Lower leg skin (tissue), 4 donors: Measurements from ENCODE around the gene FAM170B. TPM values are rescaled to one million over a fixed set of nuclear protein-coding genes. Genes with fewer than 3 reads are reported as not detected.

Source experiments
- DNase-seq, 2 donors: peaks; one replicate each; pipeline ENCODE4 v3.0.0-alpha.2; 2019; ENCODE audit warnings: low spot score in 2 of 2
- H3K4me3 ChIP-seq: fragments of 200-600 bp; sonication (generic); 2 replicates; pipeline ENCODE4 v1.5.1; 2017; ENCODE audit warnings: mild to moderate bottlenecking, low read depth; ENCODE audit not compliant: poor library complexity, severe bottlenecking
- CTCF ChIP-seq, 3 donors: fragments of 450-650 bp; IDR thresholded peaks; one replicate each; pipeline ENCODE4 v1.5.1; 2016; ENCODE audit warnings: antibody characterized with exemption in 3 of 3, mild to moderate bottlenecking in 3 of 3, moderate library complexity in 2 of 3
- POLR2A ChIP-seq, 2 donors: fragments of 450-650 bp; IDR thresholded peaks; one replicate each; pipeline ENCODE4 v1.6.1; 2016 to 2017; ENCODE audit warnings: antibody characterized with exemption in 2 of 2, mild to moderate bottlenecking in 1 of 2, moderate library complexity in 1 of 2
- WGBS, 2 donors: methylation state at CpG; one replicate each; pipeline ENCODE4 v1.1.5; 2018; 5-methylcytosine and 5-hydroxymethylcytosine counted together
- intact Hi-C: fragments of 100-400 bp; cut with DNase I; formaldehyde crosslinking; loops from one replicate; pipeline ENCODE4 v1.15.0; 2023; ENCODE audit warnings: low total_unique reads
- total RNA-seq, 4 donors: library from RNA; depleted of rRNA; stranded (reverse); fragments of >200 nt; gene quantifications; one replicate each; pipeline ENCODE4 v1.1.0, GENCODE V29; 2016

The FAM170B gene
- total RNA-seq, 4 donors from 2014 or later = not detected

- peak in 1 of 2 donors; percentile 78 for DNase-seq
- 77 to 85% methylated on average over 7 to 12 of the region's 12 CpGs for WGBS, 2 donors
Measured at GRCh38 chr10:49167425-49168170, 33.8 kb upstream of the FAM170B start.

DNA sequence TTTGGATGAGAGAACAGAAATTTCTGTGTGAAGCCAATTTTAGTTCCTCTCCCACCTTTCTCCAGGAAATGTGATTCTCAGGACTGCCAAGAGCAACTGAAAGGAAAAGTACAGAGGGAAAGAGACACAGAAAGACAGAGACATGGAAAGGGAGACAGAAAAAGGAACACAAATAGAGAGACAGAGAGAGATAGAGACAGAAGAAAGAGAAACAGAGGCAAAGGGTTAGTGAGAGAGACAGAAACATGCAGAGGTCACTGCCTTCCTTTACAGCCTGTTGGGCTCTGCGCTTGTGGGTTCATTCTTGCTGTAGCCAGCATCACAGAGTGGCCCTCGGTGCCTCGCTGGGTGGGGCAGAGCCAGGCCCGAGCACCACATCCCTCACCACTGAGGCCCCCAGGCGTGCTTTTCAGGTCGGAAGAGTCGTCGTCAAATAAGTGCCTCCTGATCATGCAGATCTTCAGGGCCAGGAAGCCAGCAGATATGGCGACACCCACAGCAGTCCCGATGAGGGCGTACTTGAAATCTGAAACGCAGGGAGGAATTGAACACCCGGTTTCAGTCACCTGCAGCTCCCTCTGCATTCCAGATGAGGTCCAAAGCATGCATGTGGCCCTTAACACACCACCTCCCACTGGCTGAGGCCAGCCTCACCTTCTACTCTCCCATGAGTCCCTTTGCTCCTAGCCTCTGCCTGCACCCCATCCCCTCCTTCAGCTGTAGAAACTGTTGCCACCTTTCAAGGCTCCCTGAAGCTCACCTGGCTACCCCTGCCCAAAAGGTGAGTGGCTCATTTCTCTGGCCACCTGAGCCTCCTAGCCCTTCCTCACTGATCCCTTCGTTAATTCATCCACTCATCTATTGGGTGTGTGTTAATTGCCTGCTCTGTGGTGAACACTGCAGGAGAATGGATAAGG, 32.9 kb upstream of the FAM170B start:
- 73 to 82% methylated on average over 14 of the region's 14 CpGs for WGBS, 2 donors
- H3K4me3 ChIP-seq = no peak overlapping the region
- no peak for DNase-seq
- TF ChIP-seq POLR2A (IDR thresholded peaks at IDR 0.05) (no peak), CTCF (IDR thresholded peaks at IDR 0.05) (no peak)
- intact Hi-C loops = loop anchor here (10.0 kb wide), 1 partner anchor 192 kb away; no protein-coding TSS in a partner anchor

More at GRCh38 chr10:49167425-49168170, 33.8 kb upstream of the FAM170B start:
- no peak for TF ChIP-seq POLR2A (IDR thresholded peaks at IDR 0.05)
- no peak for TF ChIP-seq CTCF (IDR thresholded peaks at IDR 0.05)
- intact Hi-C loops = loop anchor here (10.0 kb wide), 1 partner anchor 193 kb away; no protein-coding TSS in a partner anchor
- no peak overlapping the region for H3K4me3 ChIP-seq

DNA sequence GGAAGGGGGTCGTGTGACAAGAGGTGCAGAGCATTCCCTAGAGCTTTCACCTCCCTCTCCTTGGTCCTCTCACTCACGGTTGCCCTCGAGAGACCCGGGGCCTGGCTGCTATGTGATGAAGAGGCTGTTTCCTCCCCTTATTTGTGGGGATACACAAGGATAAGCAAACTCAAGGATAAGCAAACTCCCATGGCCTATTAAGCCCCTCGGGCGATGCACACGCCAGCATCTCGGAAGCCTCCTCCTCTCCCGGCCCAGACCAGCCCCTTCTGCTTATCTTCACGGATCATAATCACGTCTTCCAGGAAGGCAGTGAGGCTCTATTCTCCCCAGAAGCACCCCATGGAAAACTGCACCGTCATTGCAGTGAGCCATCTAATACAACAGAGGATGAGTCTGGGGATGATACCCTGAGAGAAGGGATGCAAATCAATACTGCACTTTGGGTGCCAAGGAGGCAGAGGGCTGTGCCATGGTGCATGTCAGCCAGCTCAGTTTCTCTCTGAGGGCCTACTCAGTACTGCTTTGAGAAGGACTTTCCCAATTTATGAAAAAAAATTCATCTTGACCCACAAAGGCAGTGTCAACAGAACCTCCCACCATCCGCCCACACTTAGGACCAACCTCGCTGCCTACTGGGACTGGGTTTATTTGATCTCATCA, 32.1 kb upstream of the FAM170B start:
- intact Hi-C loops = loop anchor here (10.0 kb wide), 1 partner anchor 191 kb away; no protein-coding TSS in a partner anchor
- no peak overlapping the region for H3K4me3 ChIP-seq
- no peak for DNase-seq
- WGBS, 2 donors = 82 to 88% methylated on average over 14 of the region's 14 CpGs
- TF ChIP-seq POLR2A (IDR thresholded peaks at IDR 0.05) (no peak), CTCF (IDR thresholded peaks at IDR 0.05) (no peak)

DNA sequence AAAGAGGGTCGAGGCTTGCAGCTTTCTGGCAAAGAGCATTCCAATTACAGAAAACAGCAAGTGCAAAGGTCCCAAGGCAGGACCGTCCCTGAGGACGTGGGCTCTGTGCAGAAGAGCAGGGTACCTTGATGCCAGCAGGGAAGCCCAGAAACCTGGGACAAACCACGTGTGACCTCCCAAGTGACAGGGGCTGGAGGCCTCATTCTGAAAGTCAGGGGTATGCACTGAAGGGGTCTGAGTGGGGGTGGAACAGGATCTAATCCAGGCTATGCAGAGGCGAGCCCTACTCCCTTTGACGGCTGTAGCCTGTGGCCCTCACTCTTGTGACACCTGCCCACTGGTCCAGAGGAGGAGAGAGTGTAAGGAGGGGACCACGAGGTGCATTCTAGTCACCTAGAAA, 31.4 kb upstream of the FAM170B start:
- WGBS, 2 donors = 83 to 88% methylated on average over 7 of the region's 7 CpGs
- DNase-seq = no peak
- TF ChIP-seq POLR2A (IDR thresholded peaks at IDR 0.05) = no peak
- TF ChIP-seq CTCF (IDR thresholded peaks at IDR 0.05) = no peak
- no peak overlapping the region for H3K4me3 ChIP-seq
- intact Hi-C loops = loop anchor here (10.0 kb wide), 1 partner anchor 190 kb away; no protein-coding TSS in a partner anchor

- WGBS, 2 donors = 68 to 81% methylated on average over 9 of the region's 9 CpGs
- no peak for DNase-seq
- TF ChIP-seq POLR2A (IDR thresholded peaks at IDR 0.05) = no peak
- no peak for TF ChIP-seq CTCF (IDR thresholded peaks at IDR 0.05)
- intact Hi-C loops = loop anchor here (10.0 kb wide), 1 partner anchor 190 kb away; no protein-coding TSS in a partner anchor
- H3K4me3 ChIP-seq = no peak overlapping the region
Measured at GRCh38 chr10:49164559-49165188, 30.9 kb upstream of the FAM170B start.
